RWPE2 (cell line): ENCODE data around the gene TAF4.
"Not testable (repeated sequence)": the region's sequence is repeated elsewhere in the genome, so short reads cannot be mapped to it uniquely, and the experiment has no call there.

Experiments used
- ATAC-seq: fragments of 200-7000 bp; cut with Tn5 transposase; 3 replicates; pipeline ENCODE4 v1.9.1; 2021; ENCODE audit warnings: low read depth
- DNase-seq: peaks from one replicate; pipeline ENCODE4 v3.0.0-alpha.2; 2020; ENCODE audit warnings: low spot score
- H3K27ac ChIP-seq: fragments of 450-650 bp; 2 replicates; pipeline ENCODE4 v1.5.1; 2017; ENCODE audit warnings: mild to moderate bottlenecking; ENCODE audit not compliant: poor library complexity, severe bottlenecking
- H3K27me3 ChIP-seq: fragments of 250-450 bp; sonication (Bioruptor Pico); 2 replicates; pipeline ENCODE4 v1.5.1; 2021; ENCODE audit warnings: mild to moderate bottlenecking, moderate library complexity; ENCODE audit not compliant: insufficient read depth, poor library complexity, severe bottlenecking
- H3K36me3 ChIP-seq: fragments of 250-450 bp; sonication (Bioruptor Pico); 2 replicates; pipeline ENCODE4 v1.5.1; 2020; ENCODE audit warnings: low read depth, mild to moderate bottlenecking, moderate library complexity
- H3K4me1 ChIP-seq: fragments of 250-450 bp; sonication (Bioruptor Pico); 2 replicates; pipeline ENCODE4 v1.5.1; 2021; ENCODE audit warnings: mild to moderate bottlenecking, moderate library complexity; ENCODE audit not compliant: insufficient read depth, poor library complexity, severe bottlenecking
- H3K4me3 ChIP-seq: fragments of 250-450 bp; sonication (Bioruptor Pico); 2 replicates; pipeline ENCODE4 v1.5.1; 2021; ENCODE audit warnings: mild to moderate bottlenecking, moderate library complexity; ENCODE audit not compliant: severe bottlenecking
- H3K9me3 ChIP-seq: fragments of 250-450 bp; sonication (Bioruptor Pico); 2 replicates; pipeline ENCODE4 v1.5.1; 2021; ENCODE audit warnings: mild to moderate bottlenecking, moderate library complexity; ENCODE audit not compliant: severe bottlenecking
- CTCF ChIP-seq: fragments of 450-650 bp; IDR thresholded peaks from one replicate; pipeline ENCODE4 v1.5.1; 2017; ENCODE audit warnings: mild to moderate bottlenecking, moderate library complexity; ENCODE audit not compliant: poor library complexity, severe bottlenecking

Gene TAF4

GRCh38 chr20:61983965-61984364 is 81.7 kb downstream of the TAF4 start:
- no peak for DNase-seq
- Histone ChIP-seq H3K4me1 (no peaks in the 10 kb centered on the region), H3K27me3 (no peaks in the 10 kb centered on the region), H3K4me3 (no peak overlapping the region), H3K9me3 (no peaks in the 10 kb centered on the region), H3K27ac (no peak overlapping the region), H3K36me3 (peaks cover 30% of the 10 kb centered on the region)
- ATAC-seq: no peak
- TF ChIP-seq CTCF: no peak

- peak; percentile 11; the same call in 2 of the 3 replicates for ATAC-seq
- DNase-seq: no peak
- H3K36me3 ChIP-seq: peaks cover 22% of the 10 kb centered on the region
- H3K4me1 ChIP-seq: no peaks in the 10 kb centered on the region
- TF ChIP-seq CTCF: no peak
- H3K4me3 ChIP-seq: no peak overlapping the region
- no peaks in the 10 kb centered on the region for H3K27me3 ChIP-seq
- no peaks in the 10 kb centered on the region for H3K9me3 ChIP-seq
- H3K27ac ChIP-seq: no peak overlapping the region
These were observed 82.7 kb downstream of the TAF4 start for GRCh38 chr20:61982951-61983315.

GRCh38 chr20:61982191-61982950 is 83.3 kb downstream of the TAF4 start:
- DNase-seq (no peak), ATAC-seq (no peak; the same call in 2 of the 3 replicates)
- Histone ChIP-seq H3K36me3 (peaks cover 16% of the 10 kb centered on the region), H3K27me3 (no peaks in the 10 kb centered on the region), H3K9me3 (no peaks in the 10 kb centered on the region), H3K27ac (no peak overlapping the region), H3K4me3 (no peak overlapping the region), H3K4me1 (no peaks in the 10 kb centered on the region)
- no peak for TF ChIP-seq CTCF

- DNase-seq, H3K27me3 ChIP-seq, H3K9me3 ChIP-seq: not testable (repeated sequence)
These were observed 84.0 kb downstream of the TAF4 start for GRCh38 chr20:61981691-61982090.

GRCh38 chr20:61980647-61981583 is 84.8 kb downstream of the TAF4 start:
- peak; percentile 37 for ATAC-seq
- H3K9me3 ChIP-seq: no peaks in the 10 kb centered on the region
- H3K36me3 ChIP-seq: peaks cover 9% of the 10 kb centered on the region
- no peaks in the 10 kb centered on the region for H3K27me3 ChIP-seq
- DNase-seq: peak; percentile 84
- peak; percentile 93 for TF ChIP-seq CTCF
- no peaks in the 10 kb centered on the region for H3K4me1 ChIP-seq
- H3K4me3 ChIP-seq: no peak overlapping the region
- H3K27ac ChIP-seq: no peak overlapping the region

More at GRCh38 chr20:61981691-61982090, 84.0 kb downstream of the TAF4 start:
- H3K4me1 ChIP-seq, H3K36me3 ChIP-seq, H3K4me3 ChIP-seq, H3K27ac ChIP-seq, ATAC-seq: not testable (repeated sequence)
